Activated CD4-positive, alpha-beta T cell treated with anti-CD3 and anti-CD28 coated beads for 4 hours (primary cell): ENCODE measurements around the gene MYF5.
"Not testable (repeated sequence)": the region's sequence is repeated elsewhere in the genome, so short reads cannot be mapped to it uniquely, and the experiment has no call there.

ENCODE experiments used
- DNase-seq, 2 donors: peaks; one replicate each; pipeline ENCODE4 v3.0.0-alpha.2; 2020

Gene MYF5

DNA sequence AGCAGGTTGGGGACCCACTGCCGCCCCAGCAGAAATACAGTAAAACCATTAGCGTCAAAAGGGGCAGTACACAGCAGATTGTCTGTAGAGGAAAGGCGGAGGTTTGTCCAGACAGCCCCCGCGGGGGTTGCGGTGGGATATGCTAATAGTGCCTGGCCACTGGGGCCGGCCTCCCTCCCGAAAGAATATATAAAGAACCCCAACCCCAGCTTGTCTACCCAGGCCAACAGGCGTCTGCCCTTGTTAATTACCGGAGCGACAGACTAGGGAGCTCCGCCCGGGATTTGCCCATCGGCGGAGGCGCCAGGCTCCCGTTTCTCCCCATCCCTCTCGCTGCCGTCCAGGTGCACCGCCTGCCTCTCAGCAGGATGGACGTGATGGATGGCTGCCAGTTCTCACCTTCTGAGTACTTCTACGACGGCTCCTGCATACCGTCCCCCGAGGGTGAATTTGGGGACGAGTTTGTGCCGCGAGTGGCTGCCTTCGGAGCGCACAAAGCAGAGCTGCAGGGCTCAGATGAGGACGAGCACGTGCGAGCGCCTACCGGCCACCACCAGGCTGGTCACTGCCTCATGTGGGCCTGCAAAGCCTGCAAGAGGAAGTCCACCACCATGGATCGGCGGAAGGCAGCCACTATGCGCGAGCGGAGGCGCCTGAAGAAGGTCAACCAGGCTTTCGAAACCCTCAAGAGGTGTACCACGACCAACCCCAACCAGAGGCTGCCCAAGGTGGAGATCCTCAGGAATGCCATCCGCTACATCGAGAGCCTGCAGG, at the start of gene MYF5:
MYF5 (plus strand) TSS at position 217 of the 774 bp plus-strand sequence; CDS start at position 369, 152 bp downstream.
- DNase-seq: no peak

GRCh38 chr12:80670214-80670613, 46.5 kb upstream of the MYF5 start:
- DNase-seq: no peak

DNA sequence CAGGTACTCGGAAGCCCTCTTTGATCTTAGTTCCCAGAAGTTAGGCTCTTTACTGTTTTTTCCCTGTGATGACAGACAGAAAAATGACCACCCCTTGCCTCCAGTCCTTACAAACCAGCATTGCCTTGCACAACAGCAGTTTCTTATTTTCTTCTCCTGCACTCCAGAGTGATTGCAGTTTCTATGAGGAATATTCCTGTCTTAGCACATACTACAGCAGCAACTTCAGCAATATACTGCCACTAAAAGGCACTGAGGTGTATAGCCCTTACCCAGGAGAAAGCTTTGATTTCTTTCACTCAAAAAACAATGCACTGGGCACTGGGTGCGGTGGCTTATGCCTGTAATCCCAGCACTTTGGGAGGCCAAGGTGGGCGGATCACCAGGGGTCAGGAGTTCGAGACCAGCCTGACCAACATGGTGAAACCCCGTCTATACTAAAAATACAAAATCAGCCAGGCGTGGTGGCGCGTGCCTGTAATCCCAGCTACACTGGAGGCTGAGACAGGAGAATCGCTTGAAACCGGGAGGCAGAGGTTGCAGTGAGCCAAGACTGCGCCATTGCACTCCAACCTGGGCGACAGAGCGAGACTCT, 40.6 kb upstream of the MYF5 start:
- not testable (repeated sequence) for DNase-seq

GRCh38 chr12:80676856-80677255, 39.9 kb upstream of the MYF5 start:
- no peak for DNase-seq

DNA sequence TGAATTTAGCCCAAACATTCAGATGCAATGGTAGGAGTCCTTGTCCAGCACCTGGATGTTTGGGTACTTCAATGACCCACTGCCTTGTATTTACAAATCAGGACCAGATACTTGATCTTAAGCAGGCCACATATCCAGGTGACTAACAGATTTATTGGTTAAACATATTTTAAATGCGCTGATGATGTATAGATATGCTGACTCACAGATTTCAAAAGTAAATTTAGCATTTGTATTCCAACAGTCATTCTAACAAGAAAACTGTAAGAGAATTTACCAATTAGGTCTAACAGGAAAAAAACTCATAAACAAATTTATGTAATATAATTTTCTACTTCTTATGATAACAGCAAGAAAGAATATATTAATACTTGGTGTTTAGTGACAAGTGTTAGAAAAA, 38.7 kb upstream of the MYF5 start:
- DNase-seq: no peak

- DNase-seq: no peak
Observed at GRCh38 chr12:80679346-80680131, 37.2 kb upstream of the MYF5 start.

GRCh38 chr12:80681287-80681686, 35.4 kb upstream of the MYF5 start:
- DNase-seq: no peak

GRCh38 chr12:80681786-80682185, 34.9 kb upstream of the MYF5 start:
- no peak for DNase-seq

GRCh38 chr12:80684077-80684495, 32.6 kb upstream of the MYF5 start:
- DNase-seq: no peak

GRCh38 chr12:80690090-80690489, 26.6 kb upstream of the MYF5 start:
- DNase-seq: no peak

DNA sequence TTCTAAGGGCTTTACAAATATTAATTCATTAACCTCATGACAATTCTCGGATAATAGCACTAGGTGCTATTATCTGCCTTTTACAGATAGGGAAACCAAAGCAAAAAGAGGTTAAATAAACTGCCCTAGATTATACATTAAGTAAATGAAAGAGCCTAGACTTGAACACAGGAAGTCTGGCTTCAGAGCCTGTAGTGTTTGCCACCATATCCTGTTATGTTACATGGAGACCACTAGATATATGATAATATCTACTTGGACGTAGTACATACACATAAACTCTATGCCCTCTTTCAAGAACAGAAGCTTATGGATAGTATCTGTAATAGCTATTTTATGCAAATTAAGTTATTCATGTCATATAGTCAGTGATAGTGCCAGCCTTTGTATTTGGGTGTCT, 26.2 kb upstream of the MYF5 start:
- DNase-seq: no peak

DNA sequence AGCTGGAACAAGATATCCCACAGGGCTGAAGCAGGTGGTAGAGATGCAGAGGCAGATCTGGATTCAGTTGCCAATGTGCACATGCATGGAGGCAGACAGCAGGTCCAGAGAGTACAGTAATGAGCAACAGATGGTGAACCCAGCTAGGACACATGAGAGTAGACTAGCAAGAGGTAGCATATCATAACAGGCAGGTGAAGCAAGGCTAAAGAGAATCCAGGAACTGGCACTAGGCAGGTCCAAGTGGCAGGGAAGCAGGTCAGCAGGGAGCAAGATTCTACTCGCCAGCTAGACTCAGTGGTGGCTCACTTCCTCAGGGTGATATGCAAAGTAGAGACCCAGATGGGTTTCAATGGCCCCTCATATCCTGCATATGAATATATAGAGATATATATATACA, 24.6 kb upstream of the MYF5 start:
- no peak for DNase-seq

DNA sequence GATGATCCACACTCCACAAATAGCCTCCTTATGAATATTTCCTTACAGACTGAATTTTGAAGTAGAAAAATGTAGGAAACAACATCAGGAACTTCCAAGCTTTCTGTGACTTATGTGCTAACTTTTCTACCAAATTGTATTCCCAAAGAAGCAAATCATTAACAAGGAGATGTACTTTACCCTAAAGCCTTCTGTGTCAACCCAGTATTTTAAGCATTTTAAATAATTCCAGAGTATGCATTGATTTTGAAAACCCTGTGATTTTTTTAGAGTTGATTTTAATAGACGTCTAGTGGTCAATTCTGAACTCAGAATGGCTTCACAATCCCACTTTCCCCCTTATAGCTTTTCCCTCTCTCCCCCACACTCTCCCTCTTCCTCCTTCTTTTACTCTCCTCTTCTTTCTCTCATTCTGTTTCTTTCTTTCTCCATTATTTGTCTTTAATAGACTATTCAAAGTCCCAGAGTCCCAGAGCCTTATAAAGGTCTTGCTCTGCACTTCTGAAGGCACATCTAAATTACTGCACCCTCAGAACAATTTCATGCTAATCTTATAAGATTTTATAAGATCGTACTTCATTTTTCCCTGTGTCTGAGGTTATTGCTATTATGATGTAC, 19.3 kb upstream of the MYF5 start:
- no peak for DNase-seq

DNA sequence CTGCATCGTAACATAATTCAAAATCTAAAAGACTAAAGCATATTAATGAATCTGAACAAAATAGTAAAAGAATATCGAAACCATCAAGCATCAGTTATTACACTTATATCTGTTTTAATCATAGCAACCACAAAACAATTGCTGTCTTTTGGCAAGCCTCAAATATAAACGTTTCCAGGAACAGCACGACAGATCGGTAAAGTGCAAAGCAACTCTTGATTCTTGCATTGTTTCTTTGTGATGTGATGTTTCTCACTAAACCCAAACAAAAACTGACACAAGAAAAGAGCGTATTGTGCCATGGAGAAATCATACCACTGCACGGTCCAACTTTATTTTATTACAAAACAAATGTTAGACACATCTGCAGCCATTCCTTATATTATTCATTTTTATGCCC, 18.5 kb upstream of the MYF5 start:
- DNase-seq: no peak

DNA sequence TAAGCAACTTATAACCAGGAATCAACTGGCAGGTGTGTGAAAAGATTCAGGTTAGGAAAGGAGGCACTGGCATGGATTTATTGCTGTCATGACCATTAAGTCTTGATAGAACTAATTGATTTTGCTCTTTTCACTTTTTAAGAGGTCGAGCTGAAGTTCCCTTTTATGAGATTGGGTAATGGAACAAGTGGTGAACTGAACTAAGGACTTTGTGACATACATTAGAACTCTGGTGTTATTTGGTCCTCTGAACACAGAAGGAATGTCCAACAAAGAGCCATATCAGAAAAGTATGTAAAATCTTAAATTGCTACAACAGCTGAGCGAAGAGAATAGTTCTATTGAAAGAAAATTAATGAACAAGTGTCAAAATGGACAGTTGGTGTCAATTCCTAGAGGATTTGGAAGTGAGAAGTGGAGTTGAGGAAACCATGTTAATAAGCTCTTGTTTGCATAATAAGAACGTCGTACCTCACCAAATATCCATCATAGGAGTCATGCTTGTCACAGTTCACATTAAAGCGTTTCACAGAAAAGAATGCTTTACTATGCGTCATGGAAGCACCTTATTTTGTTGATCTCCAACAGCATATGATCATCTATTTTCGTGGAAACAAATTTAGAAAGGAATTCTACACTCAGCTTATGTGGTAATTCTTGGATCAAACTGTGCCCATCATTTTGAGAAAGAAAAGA, 17.7 kb upstream of the MYF5 start:
- DNase-seq: no peak

- no peak for DNase-seq
Observed at GRCh38 chr12:80700327-80700726, 16.4 kb upstream of the MYF5 start.

DNA sequence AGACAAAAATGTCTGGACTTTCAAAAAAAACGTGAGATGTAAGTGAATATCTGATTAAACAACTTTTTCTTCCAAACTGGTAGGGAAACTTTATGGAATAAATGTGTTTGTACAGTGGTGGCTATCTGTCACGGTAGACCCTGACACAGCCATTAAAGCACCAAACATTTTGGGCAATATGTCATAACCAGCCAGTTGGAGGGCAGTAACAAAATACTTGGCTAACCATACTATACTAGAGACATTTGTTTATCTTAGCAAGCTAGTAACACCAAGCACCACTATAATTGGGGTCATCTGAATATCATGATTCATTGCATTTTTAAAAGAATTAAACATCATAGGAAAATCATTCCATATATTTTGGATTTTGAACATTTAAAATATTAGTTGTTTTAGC, 15.3 kb upstream of the MYF5 start:
- DNase-seq: no peak

DNA sequence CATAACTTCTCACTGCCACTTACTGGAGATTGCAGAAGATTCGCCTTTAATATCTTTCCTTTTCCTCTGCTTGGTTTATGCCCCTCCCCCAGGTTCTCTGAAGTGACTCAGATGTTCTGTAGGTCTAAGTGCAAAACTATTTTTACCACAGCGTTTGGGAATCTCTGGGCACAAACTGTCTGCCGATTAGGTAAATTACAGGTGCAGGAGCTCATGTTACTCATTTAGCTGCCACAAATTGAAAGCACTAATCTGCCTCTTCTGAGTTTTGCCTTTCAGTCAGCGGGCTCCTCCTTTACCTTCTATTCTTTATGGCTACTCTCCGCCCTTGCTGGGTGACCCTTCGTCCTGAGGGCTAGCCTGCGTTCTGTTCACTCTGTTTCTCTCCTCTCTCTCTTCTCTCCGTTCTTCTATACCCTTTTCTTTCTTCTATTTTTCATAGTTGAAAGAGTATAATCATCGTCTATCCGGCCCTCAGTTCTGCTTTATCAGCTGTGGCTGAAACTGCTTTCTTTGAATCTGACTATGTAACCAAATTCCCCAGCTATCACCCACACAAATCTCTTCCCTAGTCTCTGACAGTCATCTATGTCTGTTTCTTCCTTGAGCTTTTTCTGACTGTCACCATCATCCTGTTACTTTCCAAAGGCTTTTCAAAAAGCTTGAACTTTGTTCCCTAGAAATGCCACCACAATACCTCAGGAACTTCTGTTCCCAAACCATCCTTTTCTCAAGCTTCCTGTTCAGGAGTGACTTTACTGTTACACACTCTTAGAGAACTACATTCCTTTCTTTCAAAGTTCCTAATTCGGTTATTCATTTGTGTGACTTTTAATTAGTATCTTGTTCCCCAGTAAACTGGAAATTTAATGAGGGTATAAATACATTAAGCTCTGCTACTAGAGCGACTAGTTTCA, 13.6 kb upstream of the MYF5 start:
- no peak for DNase-seq

DNA sequence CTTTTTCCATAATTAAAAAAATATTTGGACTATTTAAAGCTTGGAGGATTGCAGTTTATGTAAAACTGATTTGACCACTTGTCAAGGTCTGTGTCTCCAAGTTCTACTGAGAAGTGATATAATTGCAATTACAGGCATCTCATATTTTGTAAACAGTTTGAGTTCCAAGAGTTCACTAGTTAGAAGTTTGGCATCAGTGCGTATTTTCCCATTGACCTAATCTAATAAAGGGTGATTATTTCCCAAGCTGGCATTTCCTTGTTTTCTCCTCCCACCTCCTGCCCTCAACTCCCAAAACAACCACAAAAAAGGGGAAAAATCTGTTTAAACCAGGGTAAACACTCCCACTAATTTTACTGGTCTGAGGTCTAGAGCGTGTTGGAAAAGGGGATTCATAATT, 12.3 kb upstream of the MYF5 start:
- DNase-seq: no peak

- no peak for DNase-seq
Observed at GRCh38 chr12:80707126-80707829, 9.4 kb upstream of the MYF5 start, which contains the start of gene MYF6. MYF6 (plus strand) TSS chr12:80707634; CDS start chr12:80707720, 86 bp downstream.

GRCh38 chr12:80707830-80708258, 8.9 kb upstream of the MYF5 start:
- no peak for DNase-seq
